A673 (cell line): Measurements from ENCODE around the gene HYDIN.
"Not testable (repeated sequence)": the region's sequence is repeated elsewhere in the genome, so short reads cannot be mapped to it uniquely, and the experiment has no call there.

ENCODE experiments used
- CTCF ChIP-seq: fragments of 300-800, 200-600 bp; sonication (generic); conservative IDR thresholded peaks from 2 replicates; pipeline ENCODE4 v1.5.1; 2017; ENCODE audit warnings: low read depth, mild to moderate bottlenecking, antibody characterized with exemption, low read length, moderate library complexity, mixed read lengths
- EZH2 ChIP-seq: fragments of 200-600 bp; sonication (generic); IDR thresholded peaks from 2 replicates; pipeline ENCODE4 v1.6.1; 2017; ENCODE audit warnings: borderline replicate concordance, low read depth, mild to moderate bottlenecking, mixed read lengths, antibody characterized with exemption, low read length; ENCODE audit not compliant: poor library complexity, severe bottlenecking

- not testable (repeated sequence) for TF ChIP-seq EZH2, CTCF
These were observed 73.2 kb downstream of the HYDIN start for GRCh38 chr16:71157278-71157677.
